Mesenchymal stem cell (in vitro differentiated cells and primary cell): ENCODE measurements around the gene TDRD9.

Experiments
- DNase-seq: peaks from one replicate; pipeline ENCODE4 v3.0.0-alpha.2; 2013
- H2AFZ ChIP-seq: one replicate; pipeline ENCODE4 v1.6.1; 2013; ENCODE audit warnings: low read depth, mild to moderate bottlenecking, control low read depth, inconsistent platforms, low read length, moderate library complexity
- H2AK5ac ChIP-seq: 2 replicates; pipeline ENCODE4 v1.6.1; 2013; ENCODE audit warnings: low read length, moderate library complexity, mild to moderate bottlenecking, inconsistent platforms; ENCODE audit not compliant: severe bottlenecking
- H2BK120ac ChIP-seq: one replicate; pipeline ENCODE4 v1.6.1; 2013; ENCODE audit warnings: low read depth, mild to moderate bottlenecking, inconsistent platforms, low read length, moderate library complexity
- H2BK12ac ChIP-seq, 2 experiments: one replicate each; pipeline ENCODE4 v1.6.1; 2013; ENCODE audit warnings: inconsistent platforms in 2 of 2, low read length in 2 of 2, mild to moderate bottlenecking in 2 of 2, moderate library complexity in 2 of 2, control low read depth in 1 of 2
- H2BK15ac ChIP-seq: one replicate; pipeline ENCODE4 v1.6.1; 2013; ENCODE audit warnings: mild to moderate bottlenecking, low read depth, inconsistent platforms; ENCODE audit not compliant: poor library complexity, severe bottlenecking
- H2BK5ac ChIP-seq: 2 replicates; pipeline ENCODE4 v1.6.1; 2013; ENCODE audit warnings: low read depth, mild to moderate bottlenecking, low read length, control low read depth, inconsistent platforms; ENCODE audit not compliant: poor library complexity, severe bottlenecking
- H3K14ac ChIP-seq, 2 experiments: one replicate each; pipeline ENCODE4 v1.6.1; 2013; ENCODE audit warnings: inconsistent platforms in 2 of 2, low read length in 2 of 2, control low read depth in 1 of 2, mild to moderate bottlenecking in 1 of 2, moderate library complexity in 1 of 2
- H3K18ac ChIP-seq, 2 experiments: one replicate each; pipeline ENCODE4 v1.6.1; 2013; ENCODE audit warnings: inconsistent platforms in 2 of 2, low read length in 2 of 2, control low read depth in 1 of 2, low read depth in 1 of 2, mild to moderate bottlenecking in 1 of 2
- H3K23ac ChIP-seq, 2 experiments: one replicate each; pipeline ENCODE4 v1.6.1; 2013; ENCODE audit warnings: inconsistent platforms in 2 of 2, low read length in 2 of 2, mild to moderate bottlenecking in 2 of 2, moderate library complexity in 2 of 2, control low read depth in 1 of 2
- H3K27ac ChIP-seq: 2 replicates; pipeline ENCODE4 v1.5.1; 2013; ENCODE audit warnings: mild to moderate bottlenecking, moderate library complexity, low read length, control low read depth, inconsistent platforms; ENCODE audit not compliant: poor library complexity, severe bottlenecking
- H3K27me3 ChIP-seq, 2 experiments: 2 replicates each; pipeline versions ENCODE4 v1.6.1 to v1.7.0; 2013; ENCODE audit warnings: low read length in 2 of 2, mild to moderate bottlenecking in 2 of 2, moderate library complexity in 2 of 2, control low read depth in 1 of 2, inconsistent platforms in 1 of 2; ENCODE audit not compliant: control insufficient read depth in 1 of 2, insufficient read depth in 1 of 2
- H3K36me3 ChIP-seq, 2 experiments: 2 replicates each; pipeline versions ENCODE4 v1.6.1 to v1.7.0; 2013; ENCODE audit warnings: low read length in 2 of 2, control low read depth in 1 of 2, inconsistent platforms in 1 of 2, low read depth in 1 of 2, mild to moderate bottlenecking in 1 of 2; ENCODE audit not compliant: insufficient read depth in 2 of 2, control insufficient read depth in 1 of 2
- H3K4ac ChIP-seq, 2 experiments: one replicate each; pipeline ENCODE4 v1.6.1; 2013; ENCODE audit warnings: inconsistent platforms in 2 of 2, low read length in 2 of 2, mild to moderate bottlenecking in 2 of 2, moderate library complexity in 2 of 2, control low read depth in 1 of 2, low read depth in 1 of 2
- H3K4me1 ChIP-seq: 2 replicates; pipeline ENCODE4 v1.6.1; 2013; ENCODE audit warnings: low read depth, low read length, control low read depth; ENCODE audit not compliant: control insufficient read depth, insufficient read depth
- H3K4me2 ChIP-seq: 2 replicates; pipeline ENCODE4 v1.6.1; 2013; ENCODE audit warnings: low read length, mild to moderate bottlenecking, inconsistent platforms; ENCODE audit not compliant: poor library complexity, severe bottlenecking
- H3K4me3 ChIP-seq, 2 experiments: 2 replicates each; pipeline versions ENCODE4 v1.5.1 to v1.7.0; 2013; ENCODE audit warnings: low read length in 2 of 2, mild to moderate bottlenecking in 2 of 2, control low read depth in 1 of 2, low read depth in 1 of 2; ENCODE audit not compliant: insufficient read depth in 1 of 2
- H3K79me1 ChIP-seq: replicated peaks from 2 replicates; pipeline ENCODE4 v1.6.1; 2013; ENCODE audit warnings: mild to moderate bottlenecking, control low read depth, low read length, inconsistent platforms; ENCODE audit not compliant: poor library complexity, severe bottlenecking
- H3K9ac ChIP-seq: 2 replicates; pipeline ENCODE4 v1.7.0; 2013; ENCODE audit warnings: mild to moderate bottlenecking, low read length, moderate library complexity
- H3K9me3 ChIP-seq: 2 replicates; pipeline ENCODE4 v1.7.0; 2013; ENCODE audit warnings: mild to moderate bottlenecking, low read length; ENCODE audit not compliant: control insufficient read depth
- H4K8ac ChIP-seq: one replicate; pipeline ENCODE4 v1.6.1; 2013; ENCODE audit warnings: inconsistent platforms, mild to moderate bottlenecking, low read length, moderate library complexity
- H4K91ac ChIP-seq: one replicate; pipeline ENCODE4 v1.6.1; 2013; ENCODE audit warnings: mild to moderate bottlenecking, low read length, inconsistent platforms
- WGBS: methylation state at CpG from one replicate; pipeline ENCODE4 v1.1.7; 2013; ENCODE audit warnings: mixed read lengths; 5-methylcytosine and 5-hydroxymethylcytosine counted together

The TDRD9 gene

GRCh38 chr14:104066719-104067295 is 138.6 kb downstream of the TDRD9 start:
- 47% methylated on average over 4 of the region's 4 CpGs for WGBS

GRCh38 chr14:104069541-104069940 is 141.3 kb downstream of the TDRD9 start:
- Histone ChIP-seq H2BK15ac (no peak overlapping the region), H4K91ac (no peak overlapping the region), H3K36me3 (no peaks in the 10 kb centered on the region), H4K8ac (no peak overlapping the region), H3K79me1 (no peaks in the 10 kb centered on the region), H2BK5ac (no peak overlapping the region), H3K4me1 (no peaks in the 10 kb centered on the region), H3K27ac (no peak overlapping the region), H3K14ac (no peak overlapping the region), H3K18ac (no peak overlapping the region), H3K4ac (no peak overlapping the region), H3K4me2 (no peak overlapping the region), H2AK5ac (no peak overlapping the region), H3K9me3 (peaks cover 11% of the 10 kb centered on the region), H2BK12ac (no peak overlapping the region), H3K9ac (no peak overlapping the region), H3K27me3 (peaks cover 0 to 17% of the 10 kb centered on the region in 2 experiments), H3K4me3 (no peak overlapping the region), H3K23ac (no peak overlapping the region), H2BK120ac (no peak overlapping the region), H2AFZ (no peak overlapping the region)
- DNase-seq, result no peak
- 80% methylated on average over 7 of the region's 7 CpGs for WGBS

More at GRCh38 chr14:104066719-104067295, 138.6 kb downstream of the TDRD9 start:
- H3K79me1 ChIP-seq, result no peaks in the 10 kb centered on the region
- H3K4me2 ChIP-seq, result no peak overlapping the region
- no peak overlapping the region for H3K9ac ChIP-seq
- H3K4me3 ChIP-seq, result no peak overlapping the region
- no peak for DNase-seq
- H4K91ac ChIP-seq, result no peak overlapping the region
- H2BK120ac ChIP-seq, result no peak overlapping the region
- no peak overlapping the region for H3K4ac ChIP-seq
- no peak overlapping the region for H3K14ac ChIP-seq
- H2BK5ac ChIP-seq, result no peak overlapping the region
- H3K18ac ChIP-seq, result no peak overlapping the region
- no peak overlapping the region for H2AK5ac ChIP-seq
- no peak overlapping the region for H2BK15ac ChIP-seq
- no peaks in the 10 kb centered on the region for H3K36me3 ChIP-seq
- peaks cover 5% of the 10 kb centered on the region for H3K9me3 ChIP-seq
- H2AFZ ChIP-seq, result no peak overlapping the region
- peaks cover 0 to 11% of the 10 kb centered on the region in 2 experiments for H3K27me3 ChIP-seq
- no peak overlapping the region for H4K8ac ChIP-seq
- no peak overlapping the region for H2BK12ac ChIP-seq
- H3K23ac ChIP-seq, result no peak overlapping the region
- no peak overlapping the region for H3K27ac ChIP-seq
- H3K4me1 ChIP-seq, result no peaks in the 10 kb centered on the region

GRCh38 chr14:104072586-104072985 is 144.3 kb downstream of the TDRD9 start:
- H2BK5ac ChIP-seq, result no peak overlapping the region
- H3K18ac ChIP-seq, result no peak overlapping the region
- no peaks in the 10 kb centered on the region for H3K4me1 ChIP-seq
- no peak overlapping the region for H2BK12ac ChIP-seq
- no peak overlapping the region for H3K4ac ChIP-seq
- no peak overlapping the region for H3K14ac ChIP-seq
- no peak overlapping the region for H3K4me2 ChIP-seq
- H2BK120ac ChIP-seq, result no peak overlapping the region
- H2AFZ ChIP-seq, result no peak overlapping the region
- H3K4me3 ChIP-seq, result no peak overlapping the region
- H3K23ac ChIP-seq, result no peak overlapping the region
- WGBS, result 61% methylated on average over 3 of the region's 3 CpGs
- no peaks in the 10 kb centered on the region for H3K36me3 ChIP-seq
- no peak overlapping the region for H4K8ac ChIP-seq
- peaks cover 0 to 33% of the 10 kb centered on the region in 2 experiments for H3K27me3 ChIP-seq
- H4K91ac ChIP-seq, result no peak overlapping the region
- H3K9me3 ChIP-seq, result peaks cover 6% of the 10 kb centered on the region
- no peak overlapping the region for H2AK5ac ChIP-seq
- H3K27ac ChIP-seq, result no peak overlapping the region
- DNase-seq, result no peak
- no peaks in the 10 kb centered on the region for H3K79me1 ChIP-seq
- H2BK15ac ChIP-seq, result no peak overlapping the region
- H3K9ac ChIP-seq, result no peak overlapping the region

- Histone ChIP-seq H4K91ac (no peak overlapping the region), H3K23ac (no peak overlapping the region), H3K9ac (no peak overlapping the region), H3K79me1 (no peaks in the 10 kb centered on the region), H3K4me1 (no peaks in the 10 kb centered on the region), H3K18ac (no peak overlapping the region), H3K9me3 (peaks cover 6% of the 10 kb centered on the region), H3K4me3 (no peak overlapping the region), H3K27me3 (peaks cover 0 to 33% of the 10 kb centered on the region in 2 experiments), H3K4me2 (no peak overlapping the region), H2BK120ac (no peak overlapping the region), H3K27ac (no peak overlapping the region), H2BK5ac (no peak overlapping the region), H2AFZ (no peak overlapping the region), H3K36me3 (no peaks in the 10 kb centered on the region), H2BK12ac (no peak overlapping the region), H2BK15ac (no peak overlapping the region), H2AK5ac (no peak overlapping the region), H3K14ac (no peak overlapping the region), H3K4ac (no peak overlapping the region), H4K8ac (no peak overlapping the region)
- no peak for DNase-seq
- 39% methylated on average over 3 of the region's 4 CpGs for WGBS
Measured at GRCh38 chr14:104073764-104074163, 145.5 kb downstream of the TDRD9 start.
